Measurements from ENCODE around the gene DUS2.

The DUS2 gene

GRCh38 chr16:68126395-68126794, 103.3 kb downstream of the DUS2 start:
- no peak overlapping the region for H3K4me3 ChIP-seq (ENCODE audit: low read length)
- no peak for TF ChIP-seq CTCF (conservative IDR thresholded peaks at IDR 0.05; ENCODE audit: low read length)
- no peak for DNase-seq (ENCODE audit: low read depth)

GRCh38 chr16:68128577-68129305, 105.7 kb downstream of the DUS2 start:
- DNase-seq (ENCODE audit: low read depth) = peak; percentile 44
- TF ChIP-seq CTCF (conservative IDR thresholded peaks at IDR 0.05; ENCODE audit: low read length) = no peak
- H3K4me3 ChIP-seq (ENCODE audit: low read length) = no peak overlapping the region
